GM12864 (cell line): ENCODE results near the gene DRICH1.

Source experiments
- DNase-seq: peaks from one replicate; pipeline ENCODE4 v3.0.0-alpha.2; 2011; ENCODE audit warnings: low read depth
- H3K4me3 ChIP-seq: 2 replicates; pipeline ENCODE4 v1.5.1; 2011; ENCODE audit warnings: mild to moderate bottlenecking, low read depth, low read length, control low read depth
- CTCF ChIP-seq: IDR thresholded peaks from 2 replicates; pipeline ENCODE4 v1.5.1; 2011; ENCODE audit warnings: low read depth, mild to moderate bottlenecking, moderate library complexity, low read length, control low read depth, inconsistent platforms; ENCODE audit errors: missing control alignments

Gene DRICH1

GRCh38 chr22:23613193-23613972 lies 18.7 kb downstream of the DRICH1 start:
- no peak for TF ChIP-seq CTCF
- DNase-seq = no peak
- no peak overlapping the region for H3K4me3 ChIP-seq

- TF ChIP-seq CTCF = no peak
- DNase-seq = no peak
- no peak overlapping the region for H3K4me3 ChIP-seq
Measured at GRCh38 chr22:23609983-23610781, 21.9 kb downstream of the DRICH1 start.

GRCh38 chr22:23608583-23608982 lies 23.5 kb downstream of the DRICH1 start:
- no peak overlapping the region for H3K4me3 ChIP-seq
- DNase-seq = no peak
- no peak for TF ChIP-seq CTCF

- no peak for TF ChIP-seq CTCF
- DNase-seq = no peak
- no peak overlapping the region for H3K4me3 ChIP-seq
Measured at GRCh38 chr22:23606204-23607131, 25.7 kb downstream of the DRICH1 start.

- DNase-seq = no peak
- TF ChIP-seq CTCF = no peak
- H3K4me3 ChIP-seq = no peak overlapping the region
Measured at GRCh38 chr22:23604939-23605712, 27.0 kb downstream of the DRICH1 start.

GRCh38 chr22:23603266-23603665 lies 28.9 kb downstream of the DRICH1 start:
- no peak overlapping the region for H3K4me3 ChIP-seq
- no peak for TF ChIP-seq CTCF
- no peak for DNase-seq
